Erythroblast (primary cell): ENCODE data around the gene CEP76.
"Not testable (repeated sequence)": the region's sequence is repeated elsewhere in the genome, so short reads cannot be mapped to it uniquely, and the experiment has no call there.

Source experiments
- DNase-seq, 2 experiments: peaks; one replicate each; lab custom pipeline; 2025; lab: John Stamatoyannopoulos, UW
- GATA1 ChIP-seq: IDR thresholded peaks from 2 replicates; pipeline ENCODE4 v1.6.1; 2011; ENCODE audit warnings: low read depth, mild to moderate bottlenecking, control low read depth, low read length, moderate library complexity
- POLR2A ChIP-seq: IDR thresholded peaks from 2 replicates; pipeline ENCODE4 v1.6.1; 2011; ENCODE audit warnings: mild to moderate bottlenecking, low read length

Gene CEP76

GRCh38 chr18:12679183-12679786 is 23.2 kb downstream of the CEP76 start:
- no peak for DNase-seq
- TF ChIP-seq GATA1 (no peak), POLR2A (no peak)

GRCh38 chr18:12668041-12668440 is 34.5 kb downstream of the CEP76 start:
- TF ChIP-seq POLR2A (no peak), GATA1 (no peak)
- DNase-seq: no peak

- DNase-seq: peak; percentile 79 to 90
- TF ChIP-seq GATA1: no peak
- TF ChIP-seq POLR2A: no peak
These were observed 42.5 kb downstream of the CEP76 start for GRCh38 chr18:12659904-12660605.

GRCh38 chr18:12658426-12659138 is 43.9 kb downstream of the CEP76 start:
- peak; percentile 77 to 81 for DNase-seq
- TF ChIP-seq GATA1 (no peak), POLR2A (no peak)

- DNase-seq: peak; percentile 77 to 84
These were observed 44.7 kb downstream of the CEP76 start, which contains the start of gene SPIRE1 for GRCh38 chr18:12657684-12658425. SPIRE1 (minus strand) TSS chr18:12658107; CDS start chr18:12657866, 241 bp downstream.

GRCh38 chr18:12656938-12657683 is 45.4 kb downstream of the CEP76 start:
- TF ChIP-seq GATA1 (no peak), POLR2A (no peak)
- DNase-seq: peak; percentile 68 to 79

More at GRCh38 chr18:12657684-12658425, 44.7 kb downstream of the CEP76 start, which contains the start of gene SPIRE1:
- TF ChIP-seq GATA1 (no peak), POLR2A (no peak)

- peak in 1 of 2 experiments; percentile 57 for DNase-seq
- no peak for TF ChIP-seq GATA1
- TF ChIP-seq POLR2A: no peak
These were observed 46.0 kb downstream of the CEP76 start for GRCh38 chr18:12656605-12656937.

GRCh38 chr18:12654971-12655370 is 47.6 kb downstream of the CEP76 start:
- DNase-seq: no peak
- no peak for TF ChIP-seq GATA1
- TF ChIP-seq POLR2A: no peak

- peak; percentile 60 to 64 for DNase-seq
- TF ChIP-seq GATA1 (no peak), POLR2A (no peak)
These were observed 49.6 kb downstream of the CEP76 start for GRCh38 chr18:12652861-12653401.

GRCh38 chr18:12651651-12652050 is 50.9 kb downstream of the CEP76 start:
- DNase-seq: no peak
- no peak for TF ChIP-seq GATA1
- TF ChIP-seq POLR2A: no peak

- DNase-seq: no peak
- TF ChIP-seq GATA1: no peak
- no peak for TF ChIP-seq POLR2A
These were observed 54.8 kb downstream of the CEP76 start for GRCh38 chr18:12647773-12648172.

GRCh38 chr18:12645751-12646203 is 56.7 kb downstream of the CEP76 start:
- no peak for DNase-seq

GRCh38 chr18:12645254-12645653 is 57.3 kb downstream of the CEP76 start:
- TF ChIP-seq GATA1: no peak
- TF ChIP-seq POLR2A: no peak
- no peak for DNase-seq

More at GRCh38 chr18:12645751-12646203, 56.7 kb downstream of the CEP76 start:
- TF ChIP-seq POLR2A (no peak), GATA1 (no peak)

- DNase-seq: not testable (repeated sequence)
These were observed 58.8 kb downstream of the CEP76 start for GRCh38 chr18:12643756-12644155.
